Hepatocyte (in vitro differentiated cells): ENCODE data around the gene VPS51.

Source experiments
- EZH2 ChIP-seq: fragments of 200-600 bp; sonication (generic); IDR thresholded peaks from 2 replicates; pipeline ENCODE4 v1.6.1; 2016; ENCODE audit warnings: antibody characterized with exemption, mild to moderate bottlenecking, borderline replicate concordance
- EZH2phosphoT487 ChIP-seq: fragments of 200-600 bp; sonication (generic); IDR thresholded peaks from one replicate; pipeline ENCODE4 v1.6.1; 2018; ENCODE audit warnings: antibody characterized with exemption, mild to moderate bottlenecking, low read depth, moderate library complexity; ENCODE audit not compliant: unreplicated experiment, severe bottlenecking
- TF ChIP-seq, protein P1 (sequence below): fragments of 200-600 bp; sonication (generic); IDR thresholded peaks from 2 replicates; pipeline ENCODE4 v1.5.1; 2016; ENCODE audit warnings: antibody characterized with exemption, mild to moderate bottlenecking; ENCODE audit not compliant: poor library complexity

DNA sequence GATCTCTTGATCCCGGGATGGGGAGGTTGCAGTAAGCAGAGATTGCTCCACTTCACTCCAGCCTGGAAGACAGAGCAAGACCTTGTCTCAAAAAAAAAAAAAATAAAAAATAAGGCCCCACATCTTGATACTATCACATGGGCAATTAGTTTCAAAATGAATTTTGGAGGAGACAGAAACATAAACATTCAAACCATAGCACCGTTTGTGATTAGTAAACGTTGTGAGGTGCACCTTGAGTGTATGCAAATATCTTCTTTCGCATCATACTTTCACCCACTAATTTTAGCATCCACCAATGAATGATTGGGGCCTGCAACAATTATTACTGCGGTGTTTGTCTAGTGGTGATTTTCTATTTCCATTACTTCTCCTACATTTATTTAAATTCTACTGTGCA, 63.0 kb downstream of the VPS51 start:
- TF ChIP-seq, protein P1, sequence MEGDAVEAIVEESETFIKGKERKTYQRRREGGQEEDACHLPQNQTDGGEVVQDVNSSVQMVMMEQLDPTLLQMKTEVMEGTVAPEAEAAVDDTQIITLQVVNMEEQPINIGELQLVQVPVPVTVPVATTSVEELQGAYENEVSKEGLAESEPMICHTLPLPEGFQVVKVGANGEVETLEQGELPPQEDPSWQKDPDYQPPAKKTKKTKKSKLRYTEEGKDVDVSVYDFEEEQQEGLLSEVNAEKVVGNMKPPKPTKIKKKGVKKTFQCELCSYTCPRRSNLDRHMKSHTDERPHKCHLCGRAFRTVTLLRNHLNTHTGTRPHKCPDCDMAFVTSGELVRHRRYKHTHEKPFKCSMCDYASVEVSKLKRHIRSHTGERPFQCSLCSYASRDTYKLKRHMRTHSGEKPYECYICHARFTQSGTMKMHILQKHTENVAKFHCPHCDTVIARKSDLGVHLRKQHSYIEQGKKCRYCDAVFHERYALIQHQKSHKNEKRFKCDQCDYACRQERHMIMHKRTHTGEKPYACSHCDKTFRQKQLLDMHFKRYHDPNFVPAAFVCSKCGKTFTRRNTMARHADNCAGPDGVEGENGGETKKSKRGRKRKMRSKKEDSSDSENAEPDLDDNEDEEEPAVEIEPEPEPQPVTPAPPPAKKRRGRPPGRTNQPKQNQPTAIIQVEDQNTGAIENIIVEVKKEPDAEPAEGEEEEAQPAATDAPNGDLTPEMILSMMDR: no peak
- TF ChIP-seq EZH2 (no peak), EZH2phosphoT487 (no peak)
